Aorta (tissue), 5 donors: ENCODE results near the gene DRC7. TPM values are rescaled to one million over a fixed set of nuclear protein-coding genes. Genes with fewer than 3 reads are reported as not detected.

Experiments
- ATAC-seq: fragments of 200-7000 bp; cut with Tn5 transposase; one replicate; pipeline ENCODE4 v1.9.1; 2022; ENCODE audit warnings: moderate library complexity; ENCODE audit not compliant: low FRiP score
- DNase-seq, 2 donors: peaks; one replicate each; pipeline ENCODE4 v3.0.0-alpha.2; 2020
- H3K27ac ChIP-seq, 2 donors: one replicate each; pipeline ENCODE4 v1.5.1; 2013; ENCODE audit warnings: low read length in 2 of 2, mild to moderate bottlenecking in 2 of 2, moderate library complexity in 2 of 2, control low read depth in 1 of 2, inconsistent platforms in 1 of 2, low read depth in 1 of 2
- H3K27me3 ChIP-seq, 2 donors: one replicate each; pipeline ENCODE4 v1.6.1; 2013; ENCODE audit warnings: control low read depth in 1 of 2, low read length in 1 of 2, mild to moderate bottlenecking in 1 of 2, moderate library complexity in 1 of 2; ENCODE audit not compliant: insufficient read depth in 2 of 2, control insufficient read depth in 1 of 2
- H3K36me3 ChIP-seq, 2 donors: one replicate each; pipeline ENCODE4 v1.6.1; 2013; ENCODE audit warnings: control low read depth in 1 of 2, low read length in 1 of 2, mild to moderate bottlenecking in 1 of 2; ENCODE audit not compliant: insufficient read depth in 2 of 2, control insufficient read depth in 1 of 2
- H3K4me1 ChIP-seq, 2 donors: one replicate each; pipeline ENCODE4 v1.6.1; 2013; ENCODE audit warnings: low read length in 2 of 2, control low read depth in 1 of 2, mild to moderate bottlenecking in 1 of 2, moderate library complexity in 1 of 2; ENCODE audit not compliant: insufficient read depth in 2 of 2, control insufficient read depth in 1 of 2
- H3K4me3 ChIP-seq, 2 donors: one replicate each; pipeline ENCODE4 v1.5.1; 2013; ENCODE audit warnings: low read length in 2 of 2, control low read depth in 1 of 2, mild to moderate bottlenecking in 1 of 2
- H3K9me3 ChIP-seq: one replicate; pipeline ENCODE4 v1.6.1; 2013; ENCODE audit warnings: mild to moderate bottlenecking, low read length; ENCODE audit not compliant: control insufficient read depth
- WGBS, 2 donors: extraction: QIAGEN DNeasy Blood & Tissue Kit; methylation state at CpG; one replicate each; pipeline ENCODE4 v1.1.7; 2013; 5-methylcytosine and 5-hydroxymethylcytosine counted together
- intact Hi-C, 2 donors: fragments of 100-400 bp; cut with DNase I; formaldehyde crosslinking; loops; one replicate each; pipeline versions ENCODE4 v1.14.2 to v1.15.0; 2022
- polyA plus RNA-seq, 2 donors: library from polyadenylated mRNA; stranded (reverse); fragments of 200-250 nt; gene quantifications; one replicate each; pipeline ENCODE4 v1.2.3, GENCODE V29; 2013
- total RNA-seq, 2 donors: library from RNA; stranded (reverse); fragmentation: NEBNext Ultra II Directional; extraction: Animal tissue kit (Norgen Biotek cat#: 25700); gene quantifications; one replicate each; pipeline ENCODE4 v1.2.1, GENCODE V29; 2021
- donor health status: healthy with polysubstance abuse.
- donor health status: Bipolar disorder and iron deficiency.
- donor health status: DM: no; HTN: no; CAD: no.
- donor health status: DM: no; HTN: no; CAD: no.
- donor health status: DM: yes; HTN: yes; CAD: no.

Gene DRC7
- total and polyA plus RNA-seq, 4 donors: 0.08 TPM; not detected in 3

DNA sequence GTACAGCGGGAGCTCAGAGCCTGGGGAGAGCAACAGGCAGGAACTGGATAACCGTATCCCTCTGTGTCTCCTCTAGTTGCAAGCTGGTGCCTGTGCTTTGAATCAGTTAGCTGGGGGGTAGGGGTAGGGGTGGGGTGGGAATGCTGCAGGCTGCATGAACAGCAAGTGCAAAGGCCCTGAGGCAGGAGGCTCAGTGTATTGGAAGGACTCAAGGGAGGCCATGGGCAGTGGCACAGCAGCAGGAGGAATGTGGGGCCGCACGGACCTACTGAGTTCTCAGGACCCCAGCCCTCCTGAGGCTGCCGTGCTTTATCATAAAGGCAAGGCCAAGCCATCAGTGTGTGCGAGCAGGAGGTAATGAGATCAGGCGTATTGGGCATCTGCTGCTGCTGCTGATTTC lies 44.2 kb downstream of the DRC7 start:
- Histone ChIP-seq H3K36me3 (no peaks in the 10 kb centered on the region), H3K27me3 (no peaks in the 10 kb centered on the region), H3K4me1 (peaks cover 0 to 3% of the 10 kb centered on the region in 2 donors), H3K9me3 (no peaks in the 10 kb centered on the region), H3K4me3 (no peak overlapping the region), H3K27ac (no peak overlapping the region)
- 96% methylated on average over 7 of the region's 7 CpGs for WGBS, 2 donors
- intact Hi-C loops: loop anchor here in 1 of 2 donors (5.0 kb wide), 1 partner anchor 63 kb away; the partner anchor contains the start of gene KIFC3
- DNase-seq (no peak), ATAC-seq (no peak)

DNA sequence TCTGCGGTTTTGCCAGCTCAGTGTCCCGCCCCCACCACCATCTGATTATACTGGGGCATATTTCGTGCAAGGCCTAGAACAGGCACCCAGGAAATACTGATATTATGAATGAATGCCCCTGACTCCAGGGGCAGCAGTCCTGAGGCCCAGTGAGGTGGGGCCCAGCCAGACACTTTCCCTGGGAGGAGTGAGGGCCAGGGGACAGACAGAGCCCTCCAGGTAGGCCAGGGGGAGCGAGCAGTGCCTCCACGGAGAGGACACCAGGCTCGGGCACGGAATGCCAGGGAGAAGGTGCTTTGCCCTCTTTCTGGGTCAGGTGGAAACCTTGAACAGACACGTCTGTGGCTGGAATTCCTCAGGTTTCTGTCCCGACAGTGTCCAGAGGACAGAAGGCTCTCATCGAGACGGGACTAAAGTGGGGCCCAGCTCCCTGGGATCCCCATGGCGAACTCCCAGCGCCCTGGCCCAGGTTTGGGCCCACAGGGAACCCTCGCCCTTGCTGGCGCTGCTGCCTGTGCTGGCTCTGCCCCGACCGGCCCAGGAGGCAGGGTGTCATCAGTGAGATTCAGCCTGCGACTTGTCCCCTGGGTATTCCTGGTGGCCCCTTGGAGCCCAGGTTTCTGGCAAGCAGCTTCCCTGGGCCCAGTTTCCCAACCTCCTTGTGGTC lies 45.3 kb downstream of the DRC7 start:
- DNase-seq (no peak), ATAC-seq (no peak)
- Histone ChIP-seq H3K27ac (no peak overlapping the region), H3K4me3 (no peak overlapping the region), H3K4me1 (peaks cover 0 to 3% of the 10 kb centered on the region in 2 donors), H3K27me3 (no peaks in the 10 kb centered on the region), H3K9me3 (no peaks in the 10 kb centered on the region), H3K36me3 (no peaks in the 10 kb centered on the region)
- intact Hi-C loops: loop anchor here in 1 of 2 donors (5.0 kb wide), 1 partner anchor 62 kb away; the partner anchor contains the start of gene KIFC3
- whole genome bisulfite sequencing, 2 donors: 92 to 94% methylated on average over 18 of the region's 18 CpGs

DNA sequence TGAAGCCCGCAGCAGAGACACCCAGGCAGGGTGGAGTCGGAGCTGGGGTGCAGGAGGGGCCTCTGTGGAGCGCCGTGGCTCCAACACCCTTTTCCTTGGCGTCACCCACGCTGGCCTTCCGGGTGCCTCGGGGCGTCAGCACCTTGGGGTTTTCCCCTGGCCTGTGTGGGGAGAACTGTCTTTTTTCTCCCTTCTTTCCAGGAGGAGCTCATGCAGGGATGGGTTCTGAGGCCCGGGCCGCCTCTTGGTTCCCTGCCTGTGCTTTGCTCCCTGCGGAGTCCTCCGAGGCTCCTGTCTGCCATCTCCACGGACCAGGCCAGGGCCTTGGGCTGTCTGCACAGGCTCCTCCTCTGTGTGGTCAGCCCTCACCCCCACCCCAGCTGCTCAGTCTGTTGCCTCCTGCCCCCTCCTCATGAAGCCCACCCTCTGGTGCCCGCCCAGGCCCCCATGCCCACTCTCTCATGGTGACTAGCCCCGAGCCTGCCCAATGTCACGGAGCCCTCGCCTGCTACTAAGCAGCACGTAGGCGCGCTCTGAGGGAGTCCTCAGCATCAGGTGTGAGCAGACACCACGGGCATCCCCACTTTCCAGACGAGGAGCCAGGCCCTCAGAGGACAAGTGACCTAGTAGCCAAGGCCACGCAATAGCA lies 45.9 kb downstream of the DRC7 start:
- H3K4me3 ChIP-seq: no peak overlapping the region
- 95% methylated on average over 24 of the region's 24 CpGs for WGBS, 2 donors

DNA sequence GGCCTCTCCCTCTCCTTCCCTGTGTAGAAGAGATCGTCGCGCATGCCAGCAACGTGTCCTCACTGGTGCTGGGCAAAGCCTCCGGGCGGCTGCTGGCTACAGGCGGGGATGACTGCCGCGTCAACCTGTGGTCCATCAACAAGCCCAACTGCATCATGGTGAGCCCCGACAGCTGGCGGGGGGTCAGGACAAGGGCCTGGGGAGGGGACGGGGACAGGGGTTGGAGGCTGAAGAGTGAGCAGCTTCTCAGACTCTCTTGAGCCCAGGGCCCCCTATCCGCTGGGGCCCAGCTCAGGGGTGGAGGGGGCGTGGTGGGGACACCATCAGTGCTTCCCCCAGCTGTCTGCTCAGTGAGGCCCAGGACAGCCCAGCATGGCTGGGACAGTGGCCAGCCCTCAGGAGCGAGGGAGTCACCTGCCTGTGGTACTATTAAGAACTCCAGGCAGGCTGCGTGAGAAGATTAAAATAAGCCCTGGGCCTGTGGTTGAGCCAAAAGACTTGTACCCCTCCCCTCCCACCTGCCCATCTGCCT lies 47.1 kb downstream of the DRC7 start:
- H3K27me3 ChIP-seq: no peaks in the 10 kb centered on the region
- ATAC-seq (no peak), DNase-seq (peak in 1 of 2 donors; percentile 72)
- intact Hi-C loops: no loop called here
- 93 to 95% methylated on average over 15 to 16 of the region's 16 CpGs for WGBS, 2 donors
- no peak overlapping the region for H3K4me3 ChIP-seq
- H3K9me3 ChIP-seq: no peaks in the 10 kb centered on the region
- no peaks in the 10 kb centered on the region for H3K36me3 ChIP-seq
- H3K4me1 ChIP-seq: peaks cover 0 to 3% of the 10 kb centered on the region in 2 donors
- H3K27ac ChIP-seq: no peak overlapping the region

More for the DNA sequence above, 45.9 kb downstream of the DRC7 start:
- no peak for ATAC-seq
- Histone ChIP-seq H3K27ac (no peak overlapping the region), H3K36me3 (no peaks in the 10 kb centered on the region), H3K27me3 (no peaks in the 10 kb centered on the region), H3K4me1 (peaks cover 0 to 3% of the 10 kb centered on the region in 2 donors), H3K9me3 (no peaks in the 10 kb centered on the region)
- intact Hi-C loops: no loop called here
- peak in 1 of 2 donors; percentile 74 for DNase-seq

DNA sequence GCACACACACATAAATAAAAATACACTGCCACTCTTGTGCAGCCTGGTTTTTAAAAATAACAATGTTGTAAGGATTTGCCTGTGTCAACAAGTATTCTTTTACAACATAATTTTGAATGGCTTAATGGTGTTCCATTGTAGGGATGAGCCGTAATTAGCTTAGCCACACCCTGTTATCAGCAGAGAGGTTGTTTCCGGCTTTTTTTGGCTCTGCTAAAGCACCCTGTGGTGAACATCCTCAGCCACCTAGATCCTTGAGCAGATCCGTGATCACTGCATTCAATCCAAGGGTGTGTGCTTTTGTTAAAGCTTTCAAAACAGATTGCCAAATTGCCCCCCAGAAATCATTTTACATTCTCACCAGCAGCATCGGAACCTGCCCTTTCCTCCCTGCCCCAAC lies 47.9 kb downstream of the DRC7 start:
- no peak overlapping the region for H3K27ac ChIP-seq
- H3K4me1 ChIP-seq: no peaks in the 10 kb centered on the region
- DNase-seq: no peak
- no peaks in the 10 kb centered on the region for H3K9me3 ChIP-seq
- 85 to 90% methylated on average over 4 of the region's 4 CpGs for WGBS, 2 donors
- ATAC-seq: no peak
- no peaks in the 10 kb centered on the region for H3K36me3 ChIP-seq
- no peak overlapping the region for H3K4me3 ChIP-seq
- H3K27me3 ChIP-seq: no peaks in the 10 kb centered on the region
- intact Hi-C loops: no loop called here

- Histone ChIP-seq H3K9me3 (no peaks in the 10 kb centered on the region), H3K27ac (no peak overlapping the region), H3K4me3 (no peak overlapping the region), H3K27me3 (no peaks in the 10 kb centered on the region), H3K36me3 (no peaks in the 10 kb centered on the region), H3K4me1 (no peaks in the 10 kb centered on the region)
- WGBS, 2 donors: 78% methylated on average over 10 of the region's 10 CpGs
- DNase-seq (no peak), ATAC-seq (no peak)
- intact Hi-C loops: no loop called here
Measured at GRCh38 chr16:57743458-57743857, 48.9 kb downstream of the DRC7 start.

DNA sequence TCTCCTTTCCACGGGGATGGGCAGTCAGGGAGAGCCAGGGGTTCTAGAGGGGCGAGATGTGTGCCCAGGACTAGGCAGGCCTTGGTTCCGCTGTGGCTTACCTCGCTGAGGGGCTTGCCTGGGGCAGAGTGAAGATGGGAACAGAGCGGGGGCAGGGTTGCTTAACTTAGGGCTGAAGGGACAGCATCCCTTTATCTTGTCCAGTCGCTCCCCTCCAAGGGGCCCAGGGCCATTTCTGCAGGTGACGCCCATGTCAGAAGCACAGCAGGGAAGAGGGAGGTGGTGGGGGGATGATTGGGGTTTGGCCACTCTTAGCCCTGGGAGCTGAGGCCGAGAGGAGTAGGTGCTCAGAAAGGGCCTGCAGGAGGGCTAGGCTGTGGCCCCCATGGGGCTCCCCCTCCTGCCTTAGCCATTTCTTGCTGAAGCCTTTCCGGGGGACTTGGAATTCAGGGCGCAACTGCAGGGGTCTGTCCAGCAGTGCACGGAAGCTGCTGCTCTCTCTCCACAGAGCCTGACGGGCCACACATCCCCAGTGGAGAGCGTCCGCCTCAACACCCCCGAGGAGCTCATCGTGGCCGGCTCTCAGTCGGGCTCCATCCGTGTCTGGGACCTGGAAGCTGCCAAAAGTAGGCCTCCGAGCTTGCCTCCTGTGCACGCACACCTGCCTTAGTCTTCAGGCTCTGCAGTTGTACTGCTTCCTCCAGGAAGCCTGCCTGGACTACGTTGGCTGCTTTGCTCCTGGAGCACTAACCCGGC lies 49.5 kb downstream of the DRC7 start:
- no peaks in the 10 kb centered on the region for H3K9me3 ChIP-seq
- ATAC-seq (no peak), DNase-seq (peak in 1 of 2 donors; percentile 37)
- no peak overlapping the region for H3K4me3 ChIP-seq
- intact Hi-C loops: no loop called here
- no peak overlapping the region for H3K27ac ChIP-seq
- WGBS, 2 donors: 92% methylated on average over 23 of the region's 23 CpGs
- H3K4me1 ChIP-seq: no peaks in the 10 kb centered on the region
- H3K36me3 ChIP-seq: no peaks in the 10 kb centered on the region
- no peaks in the 10 kb centered on the region for H3K27me3 ChIP-seq

- intact Hi-C loops: no loop called here
- DNase-seq (peak in 1 of 2 donors; percentile 30), ATAC-seq (no peak)
- no peaks in the 10 kb centered on the region for H3K4me1 ChIP-seq
- H3K27me3 ChIP-seq: no peaks in the 10 kb centered on the region
- no peak overlapping the region for H3K4me3 ChIP-seq
- H3K36me3 ChIP-seq: no peaks in the 10 kb centered on the region
- no peak overlapping the region for H3K27ac ChIP-seq
- WGBS, 2 donors: 91 to 96% methylated on average over 7 of the region's 7 CpGs
- no peaks in the 10 kb centered on the region for H3K9me3 ChIP-seq
Measured at GRCh38 chr16:57744642-57744903, 50.0 kb downstream of the DRC7 start.
